Gastroesophageal sphincter (tissue), 3 donors: ENCODE results near the gene GIPC1.

Experiments used
- POLR2A ChIP-seq, 2 donors: fragments of 450-650 bp; IDR thresholded peaks; one replicate each; pipeline ENCODE4 v1.6.1; 2017; ENCODE audit warnings: antibody characterized with exemption in 2 of 2, mild to moderate bottlenecking in 2 of 2, moderate library complexity in 1 of 2
- TF ChIP-seq, protein P1 (sequence below), 4 experiments: fragments of 200-600 bp in 2 of 4; fragments of 450-650 bp in 2 of 4; sonication (generic) in 1 of 4; IDR thresholded peaks; one replicate each; pipeline ENCODE4 v1.5.1; 2017 to 2019; ENCODE audit warnings: antibody characterized with exemption in 4 of 4, mild to moderate bottlenecking in 2 of 4, moderate library complexity in 2 of 4

GRCh38 chr19:14492756-14493337 lies 3.1 kb downstream of the GIPC1 start:
- TF ChIP-seq POLR2A (IDR thresholded peaks at IDR 0.05) = no peak
- TF ChIP-seq, protein P1, sequence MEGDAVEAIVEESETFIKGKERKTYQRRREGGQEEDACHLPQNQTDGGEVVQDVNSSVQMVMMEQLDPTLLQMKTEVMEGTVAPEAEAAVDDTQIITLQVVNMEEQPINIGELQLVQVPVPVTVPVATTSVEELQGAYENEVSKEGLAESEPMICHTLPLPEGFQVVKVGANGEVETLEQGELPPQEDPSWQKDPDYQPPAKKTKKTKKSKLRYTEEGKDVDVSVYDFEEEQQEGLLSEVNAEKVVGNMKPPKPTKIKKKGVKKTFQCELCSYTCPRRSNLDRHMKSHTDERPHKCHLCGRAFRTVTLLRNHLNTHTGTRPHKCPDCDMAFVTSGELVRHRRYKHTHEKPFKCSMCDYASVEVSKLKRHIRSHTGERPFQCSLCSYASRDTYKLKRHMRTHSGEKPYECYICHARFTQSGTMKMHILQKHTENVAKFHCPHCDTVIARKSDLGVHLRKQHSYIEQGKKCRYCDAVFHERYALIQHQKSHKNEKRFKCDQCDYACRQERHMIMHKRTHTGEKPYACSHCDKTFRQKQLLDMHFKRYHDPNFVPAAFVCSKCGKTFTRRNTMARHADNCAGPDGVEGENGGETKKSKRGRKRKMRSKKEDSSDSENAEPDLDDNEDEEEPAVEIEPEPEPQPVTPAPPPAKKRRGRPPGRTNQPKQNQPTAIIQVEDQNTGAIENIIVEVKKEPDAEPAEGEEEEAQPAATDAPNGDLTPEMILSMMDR (IDR thresholded peaks at IDR 0.05) = no peak
